GM12878 (cell line): ENCODE data around the gene CDH9. TPM values are rescaled to one million over a fixed set of nuclear protein-coding genes. Genes with fewer than 3 reads are reported as not detected.

Experiments
- ATAC-seq: fragments of 200-7000 bp; cut with Tn5 transposase; 3 replicates; pipeline ENCODE4 v1.9.1; 2020; ENCODE audit warnings: mild to moderate bottlenecking, moderate library complexity
- BruUV-seq: library from RNA; stranded (reverse); fragments of 400-500 nt; replicated peaks from 2 replicates; lab custom pipeline; 2021; lab: Mats Ljungman, UMichigan
- CTCF ChIA-PET: fragments of 300-600 bp; sonication (Branson Sonifier 250); formaldehyde crosslinking; extraction: SDS; loops from one replicate; lab custom pipeline; 2021; ENCODE audit warnings: inconsistent platforms; lab: Yijun Ruan, JAX
- POLR2A ChIA-PET: fragments of 350-600 bp; formaldehyde crosslinking; extraction: SDS; loops from one replicate; lab custom pipeline; 2021; ENCODE audit warnings: inconsistent platforms; lab: Charles Lee
- RAD21 ChIA-PET: fragments of 300-600 bp; sonication (Branson Sonifier 250); formaldehyde crosslinking; loops from one replicate; lab custom pipeline; 2023; ENCODE audit warnings: antibody characterized with exemption; ENCODE audit not compliant: unreplicated experiment; lab: Charles Lee
- SMC1A ChIA-PET: fragments of 300-600 bp; sonication (Branson Sonifier 250); formaldehyde crosslinking; loops from one replicate; lab custom pipeline; 2023; ENCODE audit not compliant: unreplicated experiment, uncharacterized antibody; lab: Charles Lee
- DNase-seq: peaks from one replicate; pipeline ENCODE4 v3.0.0-alpha.2; 2011; ENCODE audit warnings: low read depth, low spot score
- FAIRE-seq: peaks from 3 replicates; lab custom pipeline; 2011; peaks lifted over from hg19 to GRCh38; lab: Jason Lieb, UNC
- H2AFZ ChIP-seq: 2 replicates; pipeline ENCODE4 v1.6.0; 2011; ENCODE audit warnings: low read depth, low read length, control low read depth; ENCODE audit not compliant: control insufficient read depth
- H3K27ac ChIP-seq: 2 replicates; pipeline ENCODE4 v1.5.1; 2011; ENCODE audit warnings: control low read depth; ENCODE audit not compliant: control insufficient read depth, insufficient read depth
- H3K27me3 ChIP-seq, 2 experiments: replicated peaks in 1 of 2; 2 replicates each; pipeline versions ENCODE4 v1.6.0 to v1.6.1; 2011; ENCODE audit warnings: low read length in 1 of 2; ENCODE audit not compliant: control insufficient read depth in 2 of 2, insufficient read depth in 2 of 2
- H3K36me3 ChIP-seq, 2 experiments: 2 replicates each; pipeline ENCODE4 v1.5.1; 2011; ENCODE audit warnings: low read length in 1 of 2; ENCODE audit not compliant: control insufficient read depth in 2 of 2, insufficient read depth in 2 of 2
- H3K4me1 ChIP-seq: 2 replicates; pipeline ENCODE4 v1.6.1; 2011; ENCODE audit warnings: mild to moderate bottlenecking, low read length, moderate library complexity, mixed read lengths; ENCODE audit not compliant: control insufficient read depth, insufficient read depth
- H3K4me2 ChIP-seq: 2 replicates; pipeline ENCODE4 v1.6.0; 2011; ENCODE audit warnings: control low read depth; ENCODE audit not compliant: control insufficient read depth, insufficient read depth
- H3K4me3 ChIP-seq: fragments of 200-600 bp; sonication (generic); 2 replicates; pipeline ENCODE4 v1.5.1; 2016
- H3K79me2 ChIP-seq: 2 replicates; pipeline ENCODE4 v1.6.0; 2011; ENCODE audit warnings: low read length; ENCODE audit not compliant: control insufficient read depth, insufficient read depth
- H3K9ac ChIP-seq: 2 replicates; pipeline ENCODE4 v1.8.0; 2011; ENCODE audit warnings: low read length, control low read depth, mixed read lengths; ENCODE audit not compliant: control insufficient read depth, insufficient read depth
- H3K9me3 ChIP-seq: replicated peaks from 3 replicates; pipeline ENCODE4 v1.5.1; 2011; ENCODE audit warnings: mild to moderate bottlenecking, low read length; ENCODE audit not compliant: control insufficient read depth, insufficient read depth
- H4K20me1 ChIP-seq: 2 replicates; pipeline ENCODE4 v1.6.0; 2011; ENCODE audit not compliant: control insufficient read depth, insufficient read depth
- CBX3 ChIP-seq: fragments of 200-600 bp; sonication (generic); IDR thresholded peaks from 2 replicates; pipeline ENCODE4 v1.6.1; 2016; ENCODE audit warnings: low read depth, borderline replicate concordance
- CHD4 ChIP-seq: fragments of 200-600 bp; sonication (generic); IDR thresholded peaks from 2 replicates; pipeline ENCODE4 v1.6.1; 2016; ENCODE audit warnings: mild to moderate bottlenecking
- CREM ChIP-seq: IDR thresholded peaks from 2 replicates; pipeline ENCODE4 v1.6.1; 2014; ENCODE audit warnings: antibody characterized with exemption, low read depth
- EP300 ChIP-seq, 2 experiments: fragments of 150-350 bp in 1 of 2; IDR thresholded peaks; 2 replicates each; pipeline ENCODE4 v1.6.1; 2011 to 2012; ENCODE audit warnings: low read depth in 2 of 2, low read length in 2 of 2, borderline replicate concordance in 1 of 2, improper control_type of control experiment in 1 of 2, inconsistent platforms in 1 of 2; ENCODE audit not compliant: control insufficient read depth in 1 of 2
- IKZF1 ChIP-seq: fragments of 450-650 bp; conservative IDR thresholded peaks from 2 replicates; pipeline ENCODE4 v1.6.1; 2017; ENCODE audit warnings: antibody characterized with exemption, mild to moderate bottlenecking
- KAT2A ChIP-seq: conservative IDR thresholded peaks from 2 replicates; pipeline ENCODE4 v1.6.1; 2011; ENCODE audit warnings: low read depth, low read length; ENCODE audit not compliant: control insufficient read depth
- MYC ChIP-seq: IDR thresholded peaks from 2 replicates; pipeline ENCODE4 v1.6.1; 2011; ENCODE audit warnings: mild to moderate bottlenecking, low read length, moderate library complexity, inconsistent platforms; ENCODE audit not compliant: insufficient read depth, insufficient replicate concordance, insufficient read length, severe bottlenecking
- RELA ChIP-seq: fragments of 450-650 bp; IDR thresholded peaks from 2 replicates; pipeline ENCODE4 v1.8.0; 2014; ENCODE audit warnings: borderline replicate concordance; ENCODE audit not compliant: partially characterized antibody
- SMAD1 ChIP-seq: fragments of 450-650 bp; IDR thresholded peaks from 2 replicates; pipeline ENCODE4 v1.6.1; 2018; ENCODE audit warnings: mild to moderate bottlenecking, low read depth; ENCODE audit not compliant: partially characterized antibody
- SMAD5 ChIP-seq: IDR thresholded peaks from 2 replicates; pipeline ENCODE4 v1.6.1; 2016; ENCODE audit warnings: antibody characterized with exemption, low read depth
- SPI1 ChIP-seq: IDR thresholded peaks from 2 replicates; pipeline ENCODE4 v1.6.1; 2011; ENCODE audit warnings: low read depth, mild to moderate bottlenecking, low read length, moderate library complexity, borderline replicate concordance; ENCODE audit not compliant: insufficient read depth
- SRF ChIP-seq, 2 experiments: IDR thresholded peaks; 2 replicates each; pipeline ENCODE4 v1.6.1; 2011; ENCODE audit warnings: low read depth in 2 of 2, low read length in 2 of 2, mild to moderate bottlenecking in 1 of 2, moderate library complexity in 1 of 2
- STAT3 ChIP-seq: IDR thresholded peaks from 2 replicates; pipeline ENCODE4 v1.6.1; 2011; ENCODE audit warnings: low read depth, low read length, improper control_type of control experiment
- ZSCAN29 ChIP-seq: fragments of 450-650 bp; IDR thresholded peaks from 2 replicates; pipeline ENCODE4 v1.6.1; 2017; ENCODE audit warnings: mild to moderate bottlenecking, moderate library complexity
- ZZZ3 ChIP-seq: IDR thresholded peaks from 2 replicates; pipeline ENCODE4 v1.6.1; 2011; ENCODE audit warnings: low read depth; ENCODE audit not compliant: control insufficient read depth, insufficient read length
- WGBS: methylation state at CpG from one replicate; pipeline ENCODE4 v1.1.6; 2016; ENCODE audit warnings: low lambda C conversion rate; ENCODE audit not compliant: insufficient replicate concordance, insufficient coverage; ENCODE audit errors: missing lambda C conversion rate; 5-methylcytosine and 5-hydroxymethylcytosine counted together
- in situ Hi-C: fragments of 300-500 bp; cut with MboI; formaldehyde crosslinking; loops from 9 replicates; pipeline ENCODE4 v1.14.3; 2018; ENCODE audit warnings: mixed read lengths
- intact Hi-C: fragments of 100-400 bp; cut with micrococcal nuclease; formaldehyde crosslinking; loops from one replicate; pipeline ENCODE4 v1.14.2; 2022; ENCODE audit not compliant: unreplicated experiment
- polyA plus RNA-seq, 11 experiments: library from polyadenylated mRNA; depleted of rRNA in 4 of 11; unstranded in 6 of 11; stranded (reverse) in 5 of 11; fragments of >200 nt; fragmentation: Nextera tagmentation in 4 of 11; fragmentation: Illumina TruSeq in 1 of 11; extraction: Ambion mirVana in 4 of 11; extraction: Trizol in 1 of 11; gene quantifications; 1 replicate in 1 of 11; 2 replicates in 10 of 11; pipeline versions ENCODE4 v1.2.1 to v1.2.3, GENCODE V29; 2011 to 2016; ENCODE audit warnings: inconsistent platforms in 2 of 11, missing spikeins in 2 of 11, low read depth in 1 of 11
- total RNA-seq, 4 experiments: library from RNA; depleted of rRNA in 3 of 4; stranded (reverse); fragments of >200 nt in 3 of 4; fragmentation: Illumina TruSeq in 1 of 4; extraction: Trizol in 1 of 4; gene quantifications; 2 replicates each; pipeline versions ENCODE4 v1.2.1 to v1.2.3, GENCODE V29; 2013 to 2021
- TF ChIP-seq, protein P1 (sequence below): fragments of 450-650 bp; formaldehyde crosslinking; IDR thresholded peaks from 2 replicates; pipeline ENCODE4 v1.4.0; 2022; ENCODE audit warnings: mild to moderate bottlenecking, moderate library complexity
- TF ChIP-seq, protein P2 (sequence below): IDR thresholded peaks from 2 replicates; pipeline ENCODE4 v1.6.1; 2012; ENCODE audit warnings: low read length, inconsistent platforms
- TF ChIP-seq, protein P3 (sequence below): fragments of 450-650 bp; IDR thresholded peaks from 2 replicates; pipeline ENCODE4 v1.6.1; 2016; ENCODE audit warnings: mild to moderate bottlenecking

Gene CDH9
- total and polyA plus RNA-seq, 10 of the 15 experiments (the other 5 are each of a cell fraction or from before 2014, with no cell fraction given) = not detected

DNA sequence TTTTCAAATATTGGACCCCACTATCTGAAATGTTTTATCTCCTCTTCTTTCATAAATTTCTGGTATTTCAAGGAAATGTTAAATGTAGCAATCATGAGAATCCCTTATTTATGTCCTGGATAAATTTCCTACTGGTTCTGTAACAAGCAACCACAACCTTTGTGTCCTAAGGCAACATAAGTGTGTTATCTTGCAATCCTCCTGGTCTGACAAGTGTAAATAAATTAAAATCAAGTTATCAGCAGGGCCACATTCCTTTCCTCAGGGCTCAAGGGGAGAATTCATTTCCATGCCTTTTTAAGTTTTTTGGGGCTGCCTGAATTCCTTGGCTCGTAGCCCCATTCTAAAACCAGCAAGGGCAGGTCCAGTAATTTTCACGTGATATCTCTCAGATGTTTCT is 83.2 kb downstream of the CDH9 start:
- POLR2A ChIA-PET = no interaction called here
- Histone ChIP-seq H3K27me3 (no peaks in the 10 kb centered on the region), H3K36me3 (no peaks in the 10 kb centered on the region), H3K4me2 (no peak overlapping the region), H3K27ac (no peak overlapping the region), H4K20me1 (no peaks in the 10 kb centered on the region), H3K4me3 (no peak overlapping the region), H3K9me3 (no peaks in the 10 kb centered on the region), H3K79me2 (no peaks in the 10 kb centered on the region), H2AFZ (no peak overlapping the region), H3K9ac (no peak overlapping the region), H3K4me1 (no peaks in the 10 kb centered on the region)
- no peak for ATAC-seq
- SMC1A ChIA-PET = interaction anchor here (1.6 kb wide), 1 partner anchor 10 kb away, joined by 3 read pairs; no protein-coding TSS in a partner anchor
- CTCF ChIA-PET = no interaction called here
- FAIRE-seq = no peak
- WGBS = 3% methylated on average over 2 of the region's 2 CpGs
- DNase-seq = no peak
- BruUV-seq = no TSS peak
- intact Hi-C loops = no loop called here
- RAD21 ChIA-PET = no interaction called here
- in situ Hi-C loops = no loop called here
- TF ChIP-seq SMAD5 (no peak), ZZZ3 (no peak), CBX3 (no peak), SPI1 (no peak), SRF (IDR thresholded peaks at IDR 0.05; ENCODE audit: low read depth in 2 of 2, low read length in 2 of 2) (no peak), SMAD1 (no peak), EP300 (IDR thresholded peaks at IDR 0.05; ENCODE audit: borderline replicate concordance in 1 of 2, control insufficient read depth in 1 of 2, low read depth in 2 of 2, low read length in 2 of 2) (no peak), CHD4 (no peak), RELA (no peak), MYC (no peak), KAT2A (no peak), CREM (no peak), IKZF1 (no peak), STAT3 (no peak), ZSCAN29 (no peak)
- TF ChIP-seq, protein P1, sequence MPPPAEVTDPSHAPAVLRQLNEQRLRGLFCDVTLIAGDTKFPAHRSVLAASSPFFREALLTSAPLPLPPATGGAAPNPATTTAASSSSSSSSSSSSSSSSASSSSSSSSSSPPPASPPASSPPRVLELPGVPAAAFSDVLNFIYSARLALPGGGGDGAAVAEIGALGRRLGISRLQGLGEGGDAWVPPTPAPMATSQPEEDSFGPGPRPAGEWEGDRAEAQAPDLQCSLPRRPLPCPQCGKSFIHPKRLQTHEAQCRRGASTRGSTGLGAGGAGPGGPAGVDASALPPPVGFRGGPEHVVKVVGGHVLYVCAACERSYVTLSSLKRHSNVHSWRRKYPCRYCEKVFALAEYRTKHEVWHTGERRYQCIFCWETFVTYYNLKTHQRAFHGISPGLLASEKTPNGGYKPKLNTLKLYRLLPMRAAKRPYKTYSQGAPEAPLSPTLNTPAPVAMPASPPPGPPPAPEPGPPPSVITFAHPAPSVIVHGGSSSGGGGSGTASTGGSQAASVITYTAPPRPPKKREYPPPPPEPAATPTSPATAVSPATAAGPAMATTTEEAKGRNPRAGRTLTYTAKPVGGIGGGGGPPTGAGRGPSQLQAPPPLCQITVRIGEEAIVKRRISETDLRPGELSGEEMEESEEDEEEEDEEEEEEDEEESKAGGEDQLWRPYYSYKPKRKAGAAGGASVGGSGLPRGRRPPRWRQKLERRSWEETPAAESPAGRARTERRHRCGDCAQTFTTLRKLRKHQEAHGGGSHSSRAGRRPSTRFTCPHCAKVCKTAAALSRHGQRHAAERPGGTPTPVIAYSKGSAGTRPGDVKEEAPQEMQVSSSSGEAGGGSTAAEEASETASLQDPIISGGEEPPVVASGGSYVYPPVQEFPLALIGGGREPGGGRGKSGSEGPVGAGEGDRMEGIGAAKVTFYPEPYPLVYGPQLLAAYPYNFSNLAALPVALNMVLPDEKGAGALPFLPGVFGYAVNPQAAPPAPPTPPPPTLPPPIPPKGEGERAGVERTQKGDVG = no peak
- TF ChIP-seq, protein P2, sequence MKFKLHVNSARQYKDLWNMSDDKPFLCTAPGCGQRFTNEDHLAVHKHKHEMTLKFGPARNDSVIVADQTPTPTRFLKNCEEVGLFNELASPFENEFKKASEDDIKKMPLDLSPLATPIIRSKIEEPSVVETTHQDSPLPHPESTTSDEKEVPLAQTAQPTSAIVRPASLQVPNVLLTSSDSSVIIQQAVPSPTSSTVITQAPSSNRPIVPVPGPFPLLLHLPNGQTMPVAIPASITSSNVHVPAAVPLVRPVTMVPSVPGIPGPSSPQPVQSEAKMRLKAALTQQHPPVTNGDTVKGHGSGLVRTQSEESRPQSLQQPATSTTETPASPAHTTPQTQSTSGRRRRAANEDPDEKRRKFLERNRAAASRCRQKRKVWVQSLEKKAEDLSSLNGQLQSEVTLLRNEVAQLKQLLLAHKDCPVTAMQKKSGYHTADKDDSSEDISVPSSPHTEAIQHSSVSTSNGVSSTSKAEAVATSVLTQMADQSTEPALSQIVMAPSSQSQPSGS = no peak
- TF ChIP-seq, protein P3, sequence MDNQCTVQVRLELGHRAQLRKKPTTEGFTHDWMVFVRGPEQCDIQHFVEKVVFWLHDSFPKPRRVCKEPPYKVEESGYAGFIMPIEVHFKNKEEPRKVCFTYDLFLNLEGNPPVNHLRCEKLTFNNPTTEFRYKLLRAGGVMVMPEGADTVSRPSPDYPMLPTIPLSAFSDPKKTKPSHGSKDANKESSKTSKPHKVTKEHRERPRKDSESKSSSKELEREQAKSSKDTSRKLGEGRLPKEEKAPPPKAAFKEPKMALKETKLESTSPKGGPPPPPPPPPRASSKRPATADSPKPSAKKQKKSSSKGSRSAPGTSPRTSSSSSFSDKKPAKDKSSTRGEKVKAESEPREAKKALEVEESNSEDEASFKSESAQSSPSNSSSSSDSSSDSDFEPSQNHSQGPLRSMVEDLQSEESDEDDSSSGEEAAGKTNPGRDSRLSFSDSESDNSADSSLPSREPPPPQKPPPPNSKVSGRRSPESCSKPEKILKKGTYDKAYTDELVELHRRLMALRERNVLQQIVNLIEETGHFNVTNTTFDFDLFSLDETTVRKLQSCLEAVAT = no peak
